Liver (tissue), 9 donors: Measurements from ENCODE around the gene SLC7A10. TPM values are rescaled to one million over a fixed set of nuclear protein-coding genes. Genes with fewer than 3 reads are reported as not detected.

Experiments
- DNase-seq: peaks from one replicate; pipeline ENCODE4 v3.0.0-alpha.2; 2017; ENCODE audit warnings: low spot score
- H3K27ac ChIP-seq, 2 donors: one replicate each; pipeline ENCODE4 v1.7.0; 2013; ENCODE audit warnings: inconsistent platforms in 2 of 2, low read length in 2 of 2, control low read depth in 1 of 2, low read depth in 1 of 2, mild to moderate bottlenecking in 1 of 2
- H3K27me3 ChIP-seq, 4 donors: one replicate each; pipeline versions ENCODE4 v1.6.1 to v1.7.0; 2013; ENCODE audit warnings: low read length in 3 of 4, inconsistent platforms in 1 of 4, mild to moderate bottlenecking in 1 of 4, moderate library complexity in 1 of 4; ENCODE audit not compliant: control insufficient read depth in 4 of 4, insufficient read depth in 4 of 4
- H3K36me3 ChIP-seq, 4 donors: one replicate each; pipeline versions ENCODE4 v1.6.1 to v1.7.0; 2013; ENCODE audit warnings: low read length in 3 of 4, mild to moderate bottlenecking in 3 of 4, low read depth in 1 of 4, moderate library complexity in 1 of 4; ENCODE audit not compliant: control insufficient read depth in 4 of 4, insufficient read depth in 3 of 4
- H3K4me1 ChIP-seq, 4 donors: one replicate each; pipeline versions ENCODE4 v1.6.1 to v1.7.0; 2013; ENCODE audit warnings: low read length in 3 of 4, mild to moderate bottlenecking in 3 of 4, moderate library complexity in 1 of 4; ENCODE audit not compliant: control insufficient read depth in 4 of 4, insufficient read depth in 4 of 4
- H3K4me3 ChIP-seq, 3 donors: one replicate each; pipeline versions ENCODE4 v1.6.1 to v1.7.0; 2013; ENCODE audit warnings: low read length in 3 of 3, control low read depth in 1 of 3, low read depth in 1 of 3, mild to moderate bottlenecking in 1 of 3
- H3K9ac ChIP-seq, 2 donors: one replicate each; pipeline ENCODE4 v1.7.0; 2013; ENCODE audit warnings: low read length in 2 of 2, mild to moderate bottlenecking in 2 of 2, moderate library complexity in 2 of 2, control low read depth in 1 of 2, low read depth in 1 of 2
- H3K9me3 ChIP-seq, 4 donors: one replicate each; pipeline versions ENCODE4 v1.6.1 to v1.7.0; 2013; ENCODE audit warnings: low read length in 3 of 4; ENCODE audit not compliant: control insufficient read depth in 4 of 4
- ATF3 ChIP-seq: IDR thresholded peaks from 2 replicates; pipeline ENCODE4 v1.6.1; 2016; ENCODE audit warnings: antibody characterized with exemption
- EGR1 ChIP-seq, 2 donors: IDR thresholded peaks; 2 replicates each; pipeline ENCODE4 v1.6.1; 2016 to 2018; ENCODE audit warnings: antibody characterized with exemption in 2 of 2, low read depth in 2 of 2
- FOXA1 ChIP-seq: IDR thresholded peaks from 2 replicates; pipeline ENCODE4 v1.6.1; 2016; ENCODE audit warnings: antibody characterized with exemption
- FOXA2 ChIP-seq: IDR thresholded peaks from 2 replicates; pipeline ENCODE4 v1.6.1; 2016; ENCODE audit warnings: antibody characterized with exemption
- GABPA ChIP-seq, 2 donors: IDR thresholded peaks in 1 of 2; conservative IDR thresholded peaks in 1 of 2; 2 replicates each; pipeline ENCODE4 v1.6.1; 2016; ENCODE audit warnings: antibody characterized with exemption in 2 of 2, mild to moderate bottlenecking in 1 of 2, moderate library complexity in 1 of 2
- HNF4A ChIP-seq, 2 donors: conservative IDR thresholded peaks; 2 replicates each; pipeline ENCODE4 v1.6.1; 2016; ENCODE audit warnings: antibody characterized with exemption in 2 of 2, mild to moderate bottlenecking in 2 of 2
- HNF4G ChIP-seq: IDR thresholded peaks from 2 replicates; pipeline ENCODE4 v1.6.1; 2016; ENCODE audit warnings: antibody characterized with exemption
- JUND ChIP-seq, 2 donors: IDR thresholded peaks; 2 replicates each; pipeline ENCODE4 v1.6.1; 2016; ENCODE audit warnings: antibody characterized with exemption in 2 of 2
- RAD21 ChIP-seq, 2 donors: IDR thresholded peaks; 2 replicates each; pipeline ENCODE4 v1.6.1; 2016; ENCODE audit warnings: antibody characterized with exemption in 2 of 2, mild to moderate bottlenecking in 2 of 2
- RXRA ChIP-seq, 2 donors: IDR thresholded peaks; 2 replicates each; pipeline ENCODE4 v1.6.1; 2017 to 2018; ENCODE audit warnings: antibody characterized with exemption in 2 of 2, mild to moderate bottlenecking in 1 of 2
- SP1 ChIP-seq: IDR thresholded peaks from 2 replicates; pipeline ENCODE4 v1.6.1; 2018; ENCODE audit warnings: antibody characterized with exemption, mild to moderate bottlenecking
- TAF1 ChIP-seq: conservative IDR thresholded peaks from 2 replicates; pipeline ENCODE4 v1.6.1; 2016; ENCODE audit warnings: antibody characterized with exemption, mild to moderate bottlenecking
- YY1 ChIP-seq: IDR thresholded peaks from 2 replicates; pipeline ENCODE4 v1.6.1; 2016; ENCODE audit warnings: antibody characterized with exemption, mild to moderate bottlenecking
- WGBS: extraction: QIAGEN DNeasy Blood & Tissue Kit; methylation state at CpG from one replicate; pipeline ENCODE4 v1.1.7; 2013; 5-methylcytosine and 5-hydroxymethylcytosine counted together
- polyA plus RNA-seq, 2 donors: library from polyadenylated mRNA; stranded (reverse) in 1 of 2; unstranded in 1 of 2; fragments of 200-250 nt in 1 of 2; fragments of >200 nt in 1 of 2; fragmentation: Nextera tagmentation in 1 of 2; extraction: Ambion mirVana in 1 of 2; gene quantifications; one replicate each; pipeline versions ENCODE4 v1.2.1 to v1.2.3, GENCODE V29; 2013 to 2015
- total RNA-seq, 2 donors: library from RNA; depleted of rRNA; stranded (reverse); fragments of >200 nt; gene quantifications; one replicate each; pipeline ENCODE4 v1.2.3, GENCODE V29; 2014
- TF ChIP-seq, protein P1 (sequence below): IDR thresholded peaks from 2 replicates; pipeline ENCODE4 v1.6.1; 2016; ENCODE audit warnings: antibody characterized with exemption
- TF ChIP-seq, protein P2 (sequence below): fragments of 150-350 bp; IDR thresholded peaks from 2 replicates; pipeline ENCODE4 v1.5.1; 2017; ENCODE audit warnings: improper control_type of control experiment, low read depth, low read length; ENCODE audit not compliant: missing input control
- TF ChIP-seq, protein P3 (sequence below): IDR thresholded peaks from 2 replicates; pipeline ENCODE4 v1.6.1; 2016; ENCODE audit warnings: antibody characterized with exemption, mild to moderate bottlenecking
- donor health status: healthy.
- donor health status: healthy.
- donor health status: healthy.
- donor health status: healthy.
- donor health status: healthy.

SLC7A10 gene
- total and polyA plus RNA-seq, 4 donors: not detected

GRCh38 chr19:33174186-33174585 lies 51.5 kb downstream of the SLC7A10 start:
- Histone ChIP-seq H3K27me3 (no peaks in the 10 kb centered on the region), H3K9me3 (no peaks in the 10 kb centered on the region), H3K27ac (no peak overlapping the region), H3K4me1 (peaks cover 2 to 31% (median 24%) of the 10 kb centered on the region in 4 donors), H3K4me3 (no peak overlapping the region), H3K9ac (no peak overlapping the region), H3K36me3 (no peaks in the 10 kb centered on the region)
- no peak for DNase-seq
- 95% methylated on average over 5 of the region's 5 CpGs for WGBS
- TF ChIP-seq FOXA2 (no peak), SP1 (no peak), EGR1 (IDR thresholded peaks at IDR 0.05; ENCODE audit: low read depth in 2 of 2) (no peak), FOXA1 (no peak), YY1 (no peak), GABPA (IDR thresholded peaks at IDR 0.05 in 1 of 2, conservative IDR thresholded peaks at IDR 0.05 in 1 of 2) (no peak), JUND (IDR thresholded peaks at IDR 0.05) (no peak), RAD21 (IDR thresholded peaks at IDR 0.05) (no peak), HNF4G (no peak), RXRA (IDR thresholded peaks at IDR 0.05) (no peak), HNF4A (conservative IDR thresholded peaks at IDR 0.05) (no peak), TAF1 (no peak), ATF3 (no peak)
- TF ChIP-seq, protein P1, sequence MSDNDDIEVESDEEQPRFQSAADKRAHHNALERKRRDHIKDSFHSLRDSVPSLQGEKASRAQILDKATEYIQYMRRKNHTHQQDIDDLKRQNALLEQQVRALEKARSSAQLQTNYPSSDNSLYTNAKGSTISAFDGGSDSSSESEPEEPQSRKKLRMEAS: no peak
- TF ChIP-seq, protein P2, sequence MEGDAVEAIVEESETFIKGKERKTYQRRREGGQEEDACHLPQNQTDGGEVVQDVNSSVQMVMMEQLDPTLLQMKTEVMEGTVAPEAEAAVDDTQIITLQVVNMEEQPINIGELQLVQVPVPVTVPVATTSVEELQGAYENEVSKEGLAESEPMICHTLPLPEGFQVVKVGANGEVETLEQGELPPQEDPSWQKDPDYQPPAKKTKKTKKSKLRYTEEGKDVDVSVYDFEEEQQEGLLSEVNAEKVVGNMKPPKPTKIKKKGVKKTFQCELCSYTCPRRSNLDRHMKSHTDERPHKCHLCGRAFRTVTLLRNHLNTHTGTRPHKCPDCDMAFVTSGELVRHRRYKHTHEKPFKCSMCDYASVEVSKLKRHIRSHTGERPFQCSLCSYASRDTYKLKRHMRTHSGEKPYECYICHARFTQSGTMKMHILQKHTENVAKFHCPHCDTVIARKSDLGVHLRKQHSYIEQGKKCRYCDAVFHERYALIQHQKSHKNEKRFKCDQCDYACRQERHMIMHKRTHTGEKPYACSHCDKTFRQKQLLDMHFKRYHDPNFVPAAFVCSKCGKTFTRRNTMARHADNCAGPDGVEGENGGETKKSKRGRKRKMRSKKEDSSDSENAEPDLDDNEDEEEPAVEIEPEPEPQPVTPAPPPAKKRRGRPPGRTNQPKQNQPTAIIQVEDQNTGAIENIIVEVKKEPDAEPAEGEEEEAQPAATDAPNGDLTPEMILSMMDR: no peak
- TF ChIP-seq, protein P3, sequence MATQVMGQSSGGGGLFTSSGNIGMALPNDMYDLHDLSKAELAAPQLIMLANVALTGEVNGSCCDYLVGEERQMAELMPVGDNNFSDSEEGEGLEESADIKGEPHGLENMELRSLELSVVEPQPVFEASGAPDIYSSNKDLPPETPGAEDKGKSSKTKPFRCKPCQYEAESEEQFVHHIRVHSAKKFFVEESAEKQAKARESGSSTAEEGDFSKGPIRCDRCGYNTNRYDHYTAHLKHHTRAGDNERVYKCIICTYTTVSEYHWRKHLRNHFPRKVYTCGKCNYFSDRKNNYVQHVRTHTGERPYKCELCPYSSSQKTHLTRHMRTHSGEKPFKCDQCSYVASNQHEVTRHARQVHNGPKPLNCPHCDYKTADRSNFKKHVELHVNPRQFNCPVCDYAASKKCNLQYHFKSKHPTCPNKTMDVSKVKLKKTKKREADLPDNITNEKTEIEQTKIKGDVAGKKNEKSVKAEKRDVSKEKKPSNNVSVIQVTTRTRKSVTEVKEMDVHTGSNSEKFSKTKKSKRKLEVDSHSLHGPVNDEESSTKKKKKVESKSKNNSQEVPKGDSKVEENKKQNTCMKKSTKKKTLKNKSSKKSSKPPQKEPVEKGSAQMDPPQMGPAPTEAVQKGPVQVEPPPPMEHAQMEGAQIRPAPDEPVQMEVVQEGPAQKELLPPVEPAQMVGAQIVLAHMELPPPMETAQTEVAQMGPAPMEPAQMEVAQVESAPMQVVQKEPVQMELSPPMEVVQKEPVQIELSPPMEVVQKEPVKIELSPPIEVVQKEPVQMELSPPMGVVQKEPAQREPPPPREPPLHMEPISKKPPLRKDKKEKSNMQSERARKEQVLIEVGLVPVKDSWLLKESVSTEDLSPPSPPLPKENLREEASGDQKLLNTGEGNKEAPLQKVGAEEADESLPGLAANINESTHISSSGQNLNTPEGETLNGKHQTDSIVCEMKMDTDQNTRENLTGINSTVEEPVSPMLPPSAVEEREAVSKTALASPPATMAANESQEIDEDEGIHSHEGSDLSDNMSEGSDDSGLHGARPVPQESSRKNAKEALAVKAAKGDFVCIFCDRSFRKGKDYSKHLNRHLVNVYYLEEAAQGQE: no peak

DNA sequence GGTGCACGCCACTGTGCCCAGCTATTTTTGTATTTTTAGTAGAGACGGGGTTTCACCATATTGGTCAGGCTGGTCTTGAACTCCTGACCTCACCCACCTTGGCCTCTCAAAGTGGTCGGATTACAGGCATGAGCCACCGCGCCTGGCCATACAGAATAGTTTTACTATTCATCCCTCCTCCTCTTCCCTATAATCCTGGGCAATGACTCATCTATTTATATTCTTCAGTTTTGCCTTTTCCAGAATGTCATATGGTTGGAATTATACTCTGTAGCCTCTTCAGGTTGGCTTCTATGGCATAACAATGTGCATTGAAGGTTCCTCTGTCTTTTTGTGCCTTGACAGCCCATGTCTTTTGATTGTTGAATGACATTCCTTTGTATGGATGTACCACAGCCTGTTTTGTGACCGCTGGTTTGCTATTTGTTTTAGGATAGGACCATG lies 53.7 kb downstream of the SLC7A10 start:
- WGBS: 87% methylated on average over 6 of the region's 6 CpGs
- no peaks in the 10 kb centered on the region for H3K27me3 ChIP-seq
- H3K36me3 ChIP-seq: no peaks in the 10 kb centered on the region
- DNase-seq: no peak
- no peak overlapping the region for H3K9ac ChIP-seq
- TF ChIP-seq RXRA (IDR thresholded peaks at IDR 0.05): no peak
- no peak overlapping the region for H3K27ac ChIP-seq
- H3K4me1 ChIP-seq: peaks cover 0 to 22% (median 17%) of the 10 kb centered on the region in 4 donors
- H3K4me3 ChIP-seq: no peak overlapping the region
- H3K9me3 ChIP-seq: peaks cover 0 to 4% (median 3%) of the 10 kb centered on the region in 4 donors
